ENCODE data around the gene PREP.

DNA sequence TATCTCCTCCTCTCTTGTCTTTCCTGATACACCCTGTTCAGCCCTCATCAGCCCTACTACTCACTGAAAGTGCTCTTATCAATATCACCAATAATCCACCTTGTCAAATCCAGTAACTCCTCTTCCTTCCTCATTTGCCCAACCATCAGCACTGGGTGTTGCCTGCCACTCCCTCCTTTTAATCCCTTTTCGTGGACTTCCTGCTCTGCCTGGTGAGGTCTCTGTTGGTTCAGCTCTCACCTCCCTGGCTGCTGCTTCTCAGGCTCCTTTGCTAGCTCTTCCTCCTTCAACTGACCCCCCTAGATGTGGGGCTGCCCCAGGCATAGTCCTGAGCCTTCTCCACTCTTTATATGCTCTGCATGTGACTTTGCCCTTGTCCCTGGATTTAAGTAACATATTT lies 92.5 kb downstream of the PREP start:
- TF ChIP-seq TAF1 (IDR thresholded peaks at IDR 0.05; ENCODE audit: low read depth, low read length) (no peak), POLR2A (IDR thresholded peaks at IDR 0.05; ENCODE audit: low read depth, low read length) (no peak), POLR2AphosphoS5 (IDR thresholded peaks at IDR 0.05; ENCODE audit: low read depth, low read length) (no peak), PAX5 (IDR thresholded peaks at IDR 0.05; ENCODE audit: insufficient read depth, low read length, severe bottlenecking) (no peak)
